ENCODE measurements around the gene SELENON. TPM values are rescaled to one million over a fixed set of nuclear protein-coding genes. Genes with fewer than 3 reads are reported as not detected.
A peak's percentile ranks its signal among the peaks of the same experiment; 100 is the strongest.

SELENON gene
- total and polyA plus RNA-seq, 9 of the 15 experiments (the other 6 are each of a cell fraction or from before 2014, with no cell fraction given): 0.43 to 26.7 (median 7.0) TPM

DNA sequence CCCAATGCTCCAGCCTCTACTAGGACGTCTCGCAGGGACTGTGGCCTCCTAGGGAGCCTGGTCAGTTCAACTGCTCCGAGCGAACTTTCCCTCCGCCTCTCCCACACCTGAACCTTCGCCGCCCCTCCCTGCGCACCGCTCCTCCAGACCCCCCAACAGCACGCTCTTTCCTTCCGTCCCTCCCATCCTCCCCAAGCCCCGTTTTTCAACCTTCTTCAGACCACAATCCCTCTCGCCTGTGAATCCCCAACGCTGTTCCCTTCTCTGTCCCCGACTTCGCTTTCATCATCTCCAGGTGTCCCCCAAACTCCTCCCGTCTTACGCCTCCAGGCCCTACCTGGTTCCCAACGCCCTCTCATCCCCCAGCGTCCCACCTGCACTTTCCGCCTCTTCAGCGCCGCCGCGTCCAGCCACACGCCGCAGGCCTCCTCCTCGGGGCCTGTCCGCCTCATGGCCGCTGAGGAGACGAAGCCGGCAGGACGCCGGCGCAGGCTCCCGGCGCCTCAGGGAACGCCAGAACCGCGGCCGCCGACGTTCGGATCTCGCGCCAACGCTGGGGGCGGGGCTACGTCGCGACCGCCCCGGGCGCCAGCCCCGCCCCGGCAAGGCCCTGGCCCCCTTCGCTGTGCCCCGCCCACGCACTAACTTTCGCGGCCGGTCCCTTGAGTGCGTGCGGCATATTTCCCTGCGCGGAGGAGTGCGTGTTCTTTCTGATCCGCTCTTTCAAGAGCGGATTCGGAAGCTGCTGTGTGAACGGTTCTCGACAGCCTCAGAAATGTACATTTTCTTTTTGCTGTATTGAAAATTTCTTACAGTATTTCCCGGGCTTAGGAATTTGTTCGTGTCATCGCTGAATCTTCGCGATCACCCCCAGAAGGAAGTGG is 59.2 kb downstream of the SELENON start, which contains the start of gene AUNIP (continued):
- TF ChIP-seq, protein P1, sequence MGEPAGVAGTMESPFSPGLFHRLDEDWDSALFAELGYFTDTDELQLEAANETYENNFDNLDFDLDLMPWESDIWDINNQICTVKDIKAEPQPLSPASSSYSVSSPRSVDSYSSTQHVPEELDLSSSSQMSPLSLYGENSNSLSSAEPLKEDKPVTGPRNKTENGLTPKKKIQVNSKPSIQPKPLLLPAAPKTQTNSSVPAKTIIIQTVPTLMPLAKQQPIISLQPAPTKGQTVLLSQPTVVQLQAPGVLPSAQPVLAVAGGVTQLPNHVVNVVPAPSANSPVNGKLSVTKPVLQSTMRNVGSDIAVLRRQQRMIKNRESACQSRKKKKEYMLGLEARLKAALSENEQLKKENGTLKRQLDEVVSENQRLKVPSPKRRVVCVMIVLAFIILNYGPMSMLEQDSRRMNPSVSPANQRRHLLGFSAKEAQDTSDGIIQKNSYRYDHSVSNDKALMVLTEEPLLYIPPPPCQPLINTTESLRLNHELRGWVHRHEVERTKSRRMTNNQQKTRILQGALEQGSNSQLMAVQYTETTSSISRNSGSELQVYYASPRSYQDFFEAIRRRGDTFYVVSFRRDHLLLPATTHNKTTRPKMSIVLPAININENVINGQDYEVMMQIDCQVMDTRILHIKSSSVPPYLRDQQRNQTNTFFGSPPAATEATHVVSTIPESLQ (CRISPR knock-in tag; IDR thresholded peaks at IDR 0.05): peak; percentile 94; the same call in 1 of the 2 replicates
- no peak for TF ChIP-seq HMG20A (CRISPR knock-in tag; conservative IDR thresholded peaks at IDR 0.05)
- no peak for TF ChIP-seq HNRNPUL1 (IDR thresholded peaks at IDR 0.05; ENCODE audit: low read length)
- TF ChIP-seq, protein P2, sequence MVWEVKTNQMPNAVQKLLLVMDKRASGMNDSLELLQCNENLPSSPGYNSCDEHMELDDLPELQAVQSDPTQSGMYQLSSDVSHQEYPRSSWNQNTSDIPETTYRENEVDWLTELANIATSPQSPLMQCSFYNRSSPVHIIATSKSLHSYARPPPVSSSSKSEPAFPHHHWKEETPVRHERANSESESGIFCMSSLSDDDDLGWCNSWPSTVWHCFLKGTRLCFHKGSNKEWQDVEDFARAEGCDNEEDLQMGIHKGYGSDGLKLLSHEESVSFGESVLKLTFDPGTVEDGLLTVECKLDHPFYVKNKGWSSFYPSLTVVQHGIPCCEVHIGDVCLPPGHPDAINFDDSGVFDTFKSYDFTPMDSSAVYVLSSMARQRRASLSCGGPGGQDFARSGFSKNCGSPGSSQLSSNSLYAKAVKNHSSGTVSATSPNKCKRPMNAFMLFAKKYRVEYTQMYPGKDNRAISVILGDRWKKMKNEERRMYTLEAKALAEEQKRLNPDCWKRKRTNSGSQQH (CRISPR knock-in tag; IDR thresholded peaks at IDR 0.05): peak; percentile 93
- TF ChIP-seq, protein P3, sequence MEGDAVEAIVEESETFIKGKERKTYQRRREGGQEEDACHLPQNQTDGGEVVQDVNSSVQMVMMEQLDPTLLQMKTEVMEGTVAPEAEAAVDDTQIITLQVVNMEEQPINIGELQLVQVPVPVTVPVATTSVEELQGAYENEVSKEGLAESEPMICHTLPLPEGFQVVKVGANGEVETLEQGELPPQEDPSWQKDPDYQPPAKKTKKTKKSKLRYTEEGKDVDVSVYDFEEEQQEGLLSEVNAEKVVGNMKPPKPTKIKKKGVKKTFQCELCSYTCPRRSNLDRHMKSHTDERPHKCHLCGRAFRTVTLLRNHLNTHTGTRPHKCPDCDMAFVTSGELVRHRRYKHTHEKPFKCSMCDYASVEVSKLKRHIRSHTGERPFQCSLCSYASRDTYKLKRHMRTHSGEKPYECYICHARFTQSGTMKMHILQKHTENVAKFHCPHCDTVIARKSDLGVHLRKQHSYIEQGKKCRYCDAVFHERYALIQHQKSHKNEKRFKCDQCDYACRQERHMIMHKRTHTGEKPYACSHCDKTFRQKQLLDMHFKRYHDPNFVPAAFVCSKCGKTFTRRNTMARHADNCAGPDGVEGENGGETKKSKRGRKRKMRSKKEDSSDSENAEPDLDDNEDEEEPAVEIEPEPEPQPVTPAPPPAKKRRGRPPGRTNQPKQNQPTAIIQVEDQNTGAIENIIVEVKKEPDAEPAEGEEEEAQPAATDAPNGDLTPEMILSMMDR (IDR thresholded peaks at IDR 0.05 in 2 of 3, conservative IDR thresholded peaks at IDR 0.05 in 1 of 3; ENCODE audit: insufficient read depth in 2 of 3, low read depth in 1 of 3, low read length in 3 of 3): 0 out of 6 replicates have a peak, but pooled peaks of 2 of the 3 experiments have one; percentile 12 to 15
- no peak for TF ChIP-seq HEY1 (CRISPR knock-in tag; IDR thresholded peaks at IDR 0.05; ENCODE audit: borderline replicate concordance)
- no peak for TF ChIP-seq ZNF175 (CRISPR knock-in tag; IDR thresholded peaks at IDR 0.05; ENCODE audit: low read depth)
- TF ChIP-seq CBFA2T2 (conservative IDR thresholded peaks at IDR 0.05): no peak
- TF ChIP-seq JUN (IDR thresholded peaks at IDR 0.05; ENCODE audit: borderline replicate concordance, low read depth, low read length): peak; percentile 54; the same call in 1 of the 2 replicates
- peak; percentile 75; the same call in 1 of the 2 replicates for TF ChIP-seq JUN (CRISPR knock-in tag; IDR thresholded peaks at IDR 0.05; ENCODE audit: borderline replicate concordance)
- TF ChIP-seq BCOR (IDR thresholded peaks at IDR 0.05): peak; percentile 73
- no peak for TF ChIP-seq NUFIP1 (IDR thresholded peaks at IDR 0.05; ENCODE audit: partially characterized antibody)
- TF ChIP-seq ATF7 (IDR thresholded peaks at IDR 0.05): peak; percentile 93
- peak; percentile 55; the same call in 1 of the 2 replicates for TF ChIP-seq ZNF431 (CRISPR knock-in tag; IDR thresholded peaks at IDR 0.05)
- TF ChIP-seq RUNX1 (IDR thresholded peaks at IDR 0.05; ENCODE audit: low read depth): 0 out of 2 replicates have a peak, but pooled peaks have one; percentile 23
- TF ChIP-seq, protein P4, sequence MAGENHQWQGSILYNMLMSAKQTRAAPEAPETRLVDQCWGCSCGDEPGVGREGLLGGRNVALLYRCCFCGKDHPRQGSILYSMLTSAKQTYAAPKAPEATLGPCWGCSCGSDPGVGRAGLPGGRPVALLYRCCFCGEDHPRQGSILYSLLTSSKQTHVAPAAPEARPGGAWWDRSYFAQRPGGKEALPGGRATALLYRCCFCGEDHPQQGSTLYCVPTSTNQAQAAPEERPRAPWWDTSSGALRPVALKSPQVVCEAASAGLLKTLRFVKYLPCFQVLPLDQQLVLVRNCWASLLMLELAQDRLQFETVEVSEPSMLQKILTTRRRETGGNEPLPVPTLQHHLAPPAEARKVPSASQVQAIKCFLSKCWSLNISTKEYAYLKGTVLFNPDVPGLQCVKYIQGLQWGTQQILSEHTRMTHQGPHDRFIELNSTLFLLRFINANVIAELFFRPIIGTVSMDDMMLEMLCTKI (IDR thresholded peaks at IDR 0.05; ENCODE audit: partially characterized antibody): no peak
- TF ChIP-seq ZNF274 (IDR thresholded peaks at IDR 0.05; ENCODE audit: borderline replicate concordance, low read depth, low read length): no peak
- TF ChIP-seq MECOM (CRISPR knock-in tag; IDR thresholded peaks at IDR 0.05): no peak
- TF ChIP-seq ZBTB7A (IDR thresholded peaks at IDR 0.05; ENCODE audit: borderline replicate concordance, control insufficient read depth, low read depth, low read length): 0 out of 2 replicates have a peak, but pooled peaks have one; percentile 68

Measured in K562 (cell line).